ENCODE measurements around the gene KLHL40.

The KLHL40 gene

GRCh38 chr3:42685363-42685881 is at the start of gene KLHL40:
Gene KLHL40, plus strand, starts transcription at chr3:42685537. Its CDS starts 82 bp downstream, at chr3:42685619.
- no peak for DNase-seq

GRCh38 chr3:42637001-42637400 is 48.3 kb upstream of the KLHL40 start:
- no peak for DNase-seq

DNA sequence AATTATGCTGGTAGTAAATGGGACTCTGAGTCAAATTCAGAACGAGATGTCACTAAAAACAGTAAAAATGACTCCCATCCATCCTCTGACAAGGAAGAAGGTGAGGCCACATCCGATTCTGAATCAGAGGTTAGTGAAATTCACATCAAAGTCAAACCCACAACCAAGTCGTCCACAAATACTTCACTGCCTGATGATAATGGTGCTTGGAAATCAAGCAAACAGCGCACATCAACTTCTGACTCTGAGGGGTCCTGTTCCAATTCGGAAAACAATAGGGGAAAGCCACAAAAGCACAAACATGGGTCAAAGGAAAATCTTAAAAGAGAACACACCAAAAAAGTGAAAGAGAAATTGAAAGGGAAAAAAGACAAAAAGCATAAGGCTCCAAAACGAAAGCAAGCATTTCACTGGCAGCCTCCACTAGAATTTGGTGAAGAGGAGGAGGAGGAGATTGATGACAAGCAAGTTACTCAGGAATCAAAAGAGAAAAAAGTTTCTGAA is 46.9 kb upstream of the KLHL40 start:
- no peak for DNase-seq

- DNase-seq: no peak
These were observed 46.1 kb upstream of the KLHL40 start for GRCh38 chr3:42639192-42639591.

- no peak for DNase-seq
These were observed 45.2 kb upstream of the KLHL40 start for GRCh38 chr3:42640129-42640528.

- no peak for DNase-seq
These were observed 44.5 kb upstream of the KLHL40 start for GRCh38 chr3:42640771-42641370.

GRCh38 chr3:42647821-42648459 is 37.4 kb upstream of the KLHL40 start:
- DNase-seq: no peak

DNA sequence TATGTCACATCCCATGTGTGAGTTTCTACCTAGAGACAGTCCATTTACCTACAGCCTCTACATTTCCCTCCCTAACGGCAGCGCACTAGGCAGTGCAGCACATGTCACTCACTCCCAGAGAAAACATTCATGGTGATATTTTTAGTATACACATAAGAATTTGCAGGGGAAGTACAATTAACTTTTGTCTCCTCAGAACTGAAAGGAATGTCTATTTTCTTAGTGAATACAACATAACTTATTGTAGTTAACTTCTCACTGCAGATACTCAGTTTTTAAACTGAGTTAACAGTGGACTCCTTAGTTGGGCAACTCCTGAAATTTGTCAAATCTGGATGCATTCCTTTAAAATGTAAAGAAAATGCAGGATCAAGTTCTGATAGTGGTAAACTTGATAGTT is 36.3 kb upstream of the KLHL40 start:
- no peak for DNase-seq

DNA sequence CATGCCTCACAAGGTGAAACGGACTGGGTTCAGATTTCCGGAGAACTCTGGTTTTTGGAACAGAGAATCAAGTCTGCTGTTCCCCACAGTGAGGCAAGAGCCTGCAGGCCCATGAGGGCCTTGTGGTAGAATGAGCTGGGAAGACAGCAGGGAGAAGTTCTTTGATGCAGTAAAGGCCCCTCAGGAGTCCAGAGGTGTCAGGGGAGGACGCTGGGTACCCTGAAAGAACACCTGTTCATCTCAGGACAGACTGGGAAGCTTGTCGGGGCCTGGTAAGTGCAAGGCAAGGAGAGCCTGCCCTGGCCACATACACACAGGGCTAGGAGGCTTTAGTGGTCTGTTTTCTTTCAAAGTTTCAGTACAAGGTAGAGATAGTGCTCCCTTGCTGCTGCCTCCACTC is 35.6 kb upstream of the KLHL40 start:
- no peak for DNase-seq

- DNase-seq: no peak
These were observed 33.9 kb upstream of the KLHL40 start for GRCh38 chr3:42651248-42652091.

- DNase-seq: no peak
These were observed 33.1 kb upstream of the KLHL40 start for GRCh38 chr3:42652251-42652610.

DNA sequence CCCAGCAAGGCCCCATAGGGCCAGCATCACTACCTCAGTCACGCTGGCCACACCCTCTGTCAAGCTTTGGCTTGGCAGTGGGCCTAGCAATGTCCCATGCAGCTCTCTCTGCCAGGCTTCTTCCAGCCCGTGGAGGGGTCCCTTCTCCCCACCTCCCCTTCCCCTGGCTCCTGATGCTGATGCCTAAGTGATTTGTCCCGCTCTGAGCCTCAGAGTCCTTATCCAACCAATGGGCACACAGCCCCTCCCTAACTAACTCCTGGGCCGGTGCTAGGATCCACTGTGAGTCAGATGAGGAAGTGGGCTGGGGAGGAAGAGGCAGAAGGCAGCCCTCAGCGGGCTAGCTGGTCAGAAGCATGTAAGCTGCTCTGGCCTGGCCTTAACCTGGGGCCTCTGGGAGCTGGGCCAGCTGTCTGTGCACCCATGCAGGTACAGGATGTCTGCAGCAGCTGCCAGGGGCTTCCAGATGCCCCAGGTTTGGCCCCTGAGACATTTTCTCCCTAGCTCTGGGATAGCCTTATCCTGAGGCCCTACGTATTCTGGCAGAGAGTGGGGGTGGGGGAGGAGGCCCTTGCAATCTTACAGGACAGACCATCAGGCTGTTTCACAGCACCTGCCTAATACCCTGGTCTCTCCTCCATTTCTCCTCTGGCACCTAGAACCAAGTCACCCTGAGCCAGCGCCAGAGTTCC is 32.6 kb upstream of the KLHL40 start:
- DNase-seq: peak; percentile 24

GRCh38 chr3:42653303-42653559 is 32.1 kb upstream of the KLHL40 start:
- DNase-seq: no peak

- peak; percentile 26 for DNase-seq
These were observed 31.6 kb upstream of the KLHL40 start, which contains the start of gene ZBTB47 for GRCh38 chr3:42653560-42654330. Gene ZBTB47, plus strand, starts transcription at chr3:42653697. Its CDS starts 4,659 bp downstream, at chr3:42658356.

DNA sequence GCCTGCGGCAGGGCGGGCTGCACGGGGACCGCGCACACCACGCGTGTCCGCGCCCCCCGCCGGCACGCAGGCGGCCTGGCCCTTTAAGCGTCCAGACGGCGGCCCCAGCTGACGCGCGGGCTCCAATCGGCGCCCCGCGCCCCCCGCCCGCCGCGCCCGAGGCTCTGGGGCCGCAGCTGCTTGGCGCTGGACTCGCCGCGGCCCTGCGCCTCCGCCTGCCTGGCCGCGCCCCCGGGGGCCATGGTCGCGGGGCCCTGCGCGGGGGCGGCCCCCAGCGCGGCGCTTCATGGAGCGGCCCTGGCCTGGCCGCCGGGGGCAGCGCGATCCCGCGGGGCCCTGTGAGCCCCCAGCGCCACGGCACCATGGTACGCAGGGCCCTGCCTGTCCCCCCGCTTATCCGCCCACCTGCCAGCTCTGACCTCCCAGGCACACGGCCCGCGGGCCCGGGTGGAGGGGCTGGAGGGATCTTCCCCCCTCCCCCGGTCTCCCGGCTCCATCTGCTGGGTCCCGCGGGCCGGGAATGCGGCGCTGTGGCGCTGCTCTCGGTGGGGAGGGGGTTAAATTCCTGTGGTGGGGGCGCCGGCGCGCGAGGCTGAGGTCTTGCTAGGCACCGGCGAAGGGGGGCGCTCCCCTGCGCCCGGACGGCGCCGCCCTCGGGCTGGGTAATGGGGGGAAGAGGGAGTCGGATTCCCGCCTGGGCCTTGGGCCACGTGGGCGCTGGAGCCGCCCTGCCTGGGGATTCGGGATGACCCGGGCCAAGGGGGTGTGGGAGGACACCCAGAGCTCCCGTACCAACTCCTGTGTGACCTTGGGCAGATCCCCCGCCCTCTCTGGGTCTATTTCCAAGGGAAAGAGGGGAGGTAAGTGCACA is 30.8 kb upstream of the KLHL40 start:
- peak; percentile 30 for DNase-seq

GRCh38 chr3:42655331-42655888 is 29.9 kb upstream of the KLHL40 start:
- DNase-seq: no peak

GRCh38 chr3:42655980-42656679 is 29.2 kb upstream of the KLHL40 start:
- DNase-seq: no peak

- DNase-seq: no peak
These were observed 28.4 kb upstream of the KLHL40 start for GRCh38 chr3:42656680-42657610.

- DNase-seq: no peak
These were observed 27.7 kb upstream of the KLHL40 start for GRCh38 chr3:42657675-42658074.
